ENCODE results near the gene KIAA0319L.

The KIAA0319L gene

DNA sequence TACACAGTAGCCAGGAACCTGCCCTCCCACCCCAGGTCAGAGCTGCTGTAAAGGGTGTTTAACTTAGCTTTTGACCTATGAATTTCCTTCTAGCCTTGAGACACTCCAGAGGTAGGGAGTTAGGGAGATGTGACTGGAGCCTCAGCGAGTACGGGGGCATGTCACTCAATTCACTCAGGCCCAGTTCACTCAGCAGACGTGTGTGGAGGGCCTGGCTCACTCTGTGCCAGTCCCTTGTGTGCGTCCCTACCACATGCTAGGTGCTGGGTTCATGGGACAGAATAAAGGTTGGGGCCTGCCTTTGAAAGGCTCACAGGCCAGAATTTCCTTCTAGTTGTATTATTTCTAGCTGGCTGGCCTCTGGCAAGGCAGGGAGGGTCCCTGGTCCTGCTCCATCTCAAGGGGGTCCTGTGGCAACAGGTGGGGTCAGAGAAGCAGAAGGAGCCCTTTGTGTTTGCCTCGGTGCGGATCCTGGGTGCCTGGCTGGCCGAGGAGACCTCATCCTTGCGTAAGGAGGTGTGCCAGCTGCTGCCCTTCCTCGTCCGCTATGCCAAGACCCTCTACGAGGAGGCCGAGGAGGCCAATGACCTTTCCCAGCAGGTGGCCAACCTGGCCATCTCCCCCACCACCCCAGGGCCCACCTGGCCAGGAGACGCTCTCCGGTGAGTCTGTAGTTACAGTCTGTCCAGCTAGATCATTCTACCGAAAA lies 4.9 kb upstream of the KIAA0319L start:
- no peak for DNase-seq

- DNase-seq, result no peak
These were observed 4.2 kb upstream of the KIAA0319L start for GRCh38 chr1:35561297-35561971.

- no peak for DNase-seq
These were observed 3.3 kb upstream of the KIAA0319L start for GRCh38 chr1:35560256-35561225.

GRCh38 chr1:35559317-35559944 lies 2.2 kb upstream of the KIAA0319L start:
- DNase-seq, result no peak

DNA sequence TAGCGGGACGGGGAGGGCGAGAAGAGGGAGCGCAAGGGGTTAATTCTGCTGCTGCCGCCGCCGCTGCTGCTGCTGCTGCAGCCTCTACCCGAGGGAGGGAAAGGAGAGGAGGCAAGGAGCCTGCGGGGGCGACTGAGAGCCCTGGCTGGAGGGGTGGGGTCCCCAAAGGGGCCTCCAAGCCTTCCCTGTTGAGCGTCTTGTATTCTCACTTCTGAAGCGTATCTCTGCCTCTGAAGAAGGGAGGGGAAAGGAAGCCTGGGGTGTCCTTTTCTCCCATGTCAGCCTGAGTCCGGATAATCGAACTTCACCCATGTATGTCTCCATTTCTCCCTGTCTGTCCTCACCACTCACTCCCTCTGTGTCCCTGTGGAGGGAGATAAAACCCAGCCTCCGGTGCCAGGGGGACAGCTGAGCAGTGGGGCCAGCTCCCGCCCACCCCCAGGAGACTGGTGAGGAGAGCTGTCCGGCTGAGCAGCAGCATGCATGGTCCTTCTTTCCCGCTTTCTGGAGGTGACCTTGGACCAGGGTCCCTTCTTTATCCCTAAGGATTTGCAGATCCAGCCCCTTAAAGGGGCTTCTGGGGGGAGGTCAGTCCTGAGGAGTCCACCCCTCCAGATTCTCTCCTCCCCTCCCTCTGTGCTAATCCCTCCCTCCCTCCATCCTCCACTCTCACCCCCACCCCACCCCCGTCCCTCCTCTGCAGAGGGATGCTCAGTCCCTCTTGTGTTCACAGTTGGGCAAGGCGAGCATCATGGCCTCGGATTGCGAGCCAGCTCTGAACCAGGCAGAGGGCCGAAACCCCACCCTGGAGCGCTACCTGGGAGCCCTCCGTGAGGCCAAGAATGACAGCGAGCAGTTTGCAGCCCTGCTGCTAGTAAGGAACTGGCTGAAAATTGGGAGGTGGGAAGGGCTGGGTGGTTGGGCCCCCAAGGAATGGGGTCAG lies 1.4 kb upstream of the KIAA0319L start:
- no peak for DNase-seq

- peak; percentile 95 for DNase-seq
These were observed 589 bp upstream of the KIAA0319L start, which contains the start of gene NCDN for GRCh38 chr1:35557611-35558373. Gene NCDN, plus strand, starts transcription at chr1:35557799. Its CDS starts 392 bp downstream, at chr1:35558191.

GRCh38 chr1:35556484-35557117 lies 602 bp downstream of the KIAA0319L start:
- DNase-seq, result no peak

GRCh38 chr1:35555601-35556477 lies 1.4 kb downstream of the KIAA0319L start:
- no peak for DNase-seq

GRCh38 chr1:35555212-35555584 lies 2.0 kb downstream of the KIAA0319L start:
- no peak for DNase-seq

GRCh38 chr1:35554266-35555211 lies 2.7 kb downstream of the KIAA0319L start:
- no peak for DNase-seq

GRCh38 chr1:35553851-35554250 lies 3.4 kb downstream of the KIAA0319L start:
- DNase-seq, result no peak

- DNase-seq, result no peak
These were observed 10.6 kb downstream of the KIAA0319L start for GRCh38 chr1:35546614-35547013.

DNA sequence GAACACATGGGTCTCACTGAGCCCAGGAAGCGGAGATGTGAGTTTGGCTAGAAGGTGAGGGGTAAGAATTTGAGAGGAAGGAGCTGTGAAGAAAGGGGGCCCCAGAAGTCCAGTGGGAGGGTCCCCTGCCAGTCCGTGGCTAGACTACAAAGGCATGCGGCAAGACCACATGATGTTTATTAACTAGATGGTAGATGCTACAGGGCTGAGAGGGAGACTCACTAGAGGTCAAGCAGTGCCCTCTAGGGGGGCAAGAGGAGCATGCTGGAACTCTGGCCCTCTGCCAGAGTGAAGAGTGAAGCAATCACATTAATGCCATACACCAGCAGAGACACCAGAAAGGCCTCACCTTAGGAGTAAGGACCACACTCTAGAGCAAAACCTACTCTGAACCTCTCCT lies 12.2 kb downstream of the KIAA0319L start:
- DNase-seq, result no peak

DNA sequence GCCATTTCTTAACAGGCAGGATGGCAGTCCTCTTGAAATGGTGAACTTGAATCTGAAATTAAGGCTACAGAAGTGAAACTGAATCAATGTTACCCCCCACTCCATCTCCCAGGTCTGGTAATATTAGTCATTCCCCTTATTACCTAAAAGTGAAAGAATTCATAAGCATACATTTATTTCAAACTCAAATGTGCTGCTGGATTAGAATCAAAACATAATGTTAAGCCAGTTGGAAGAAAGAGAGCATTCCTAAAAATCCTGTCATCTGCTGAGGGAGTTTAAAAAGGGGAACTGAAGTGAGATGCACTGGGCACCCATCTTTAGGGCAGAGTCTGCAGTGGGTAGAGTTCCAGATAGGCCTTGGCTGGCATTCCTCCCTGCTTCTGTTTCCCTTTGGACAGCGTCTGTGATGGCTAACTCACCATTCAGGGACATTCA lies 17.4 kb downstream of the KIAA0319L start:
- DNase-seq, result no peak

DNA sequence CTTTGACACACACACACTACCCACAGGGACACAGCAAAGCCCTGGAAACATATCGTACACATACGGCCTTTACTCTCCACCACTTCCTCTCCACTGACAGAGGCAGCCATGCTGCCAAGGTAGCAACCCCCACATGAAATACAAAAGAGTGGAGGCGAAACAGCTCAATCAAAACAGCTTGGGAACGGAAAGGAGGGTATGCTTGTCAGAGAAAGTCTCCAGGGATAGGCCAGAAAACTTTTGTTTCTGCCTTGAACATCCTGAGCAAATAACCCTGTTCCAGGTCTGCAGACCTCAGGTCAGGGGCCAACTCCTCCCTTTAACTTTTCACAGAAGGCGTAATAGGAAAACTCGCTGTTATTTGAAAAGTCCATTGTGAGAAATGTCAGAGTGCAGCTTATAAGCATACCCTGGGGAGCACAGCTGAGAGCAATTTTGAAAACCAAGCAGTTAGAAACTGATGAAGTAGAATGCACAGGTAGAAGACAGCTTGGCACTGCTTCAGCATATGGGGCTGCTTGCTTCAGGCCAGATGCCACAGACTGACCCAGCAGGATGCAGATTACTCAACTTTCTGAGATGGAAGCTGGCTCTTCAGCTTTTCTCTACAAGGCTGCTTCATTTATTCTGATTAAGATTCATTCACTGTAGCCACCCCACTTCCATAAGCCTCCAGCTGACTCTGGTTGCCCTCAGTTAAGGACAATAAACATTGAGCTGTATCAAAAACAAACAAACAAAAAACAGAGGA lies 18.0 kb downstream of the KIAA0319L start:
- DNase-seq, result no peak

- DNase-seq, result no peak
These were observed 19.4 kb downstream of the KIAA0319L start for GRCh38 chr1:35537806-35538205.

- DNase-seq, result no peak
These were observed 20.5 kb downstream of the KIAA0319L start for GRCh38 chr1:35536556-35537162.

All from GDM1 (cell line).